ENCODE results near the gene CAMK1G. TPM values are rescaled to one million over a fixed set of nuclear protein-coding genes. Genes with fewer than 3 reads are reported as not detected.

CAMK1G gene
- total RNA-seq, 2 donors from 2014 or later, result 0.55 to 2.1 TPM

- no peaks in the 10 kb centered on the region for H3K36me3 Mint-ChIP-seq (ENCODE audit: low read depth)
- Histone ChIP-seq H3K36me3 (ENCODE audit: control insufficient read depth, insufficient read depth, low read length) (no peaks in the 10 kb centered on the region), H3K4me3 (ENCODE audit: low read length) (no peak overlapping the region), H3K9ac (ENCODE audit: extremely low read depth, low read length, poor library complexity, severe bottlenecking) (no peak overlapping the region), H3K4me1 (ENCODE audit: control insufficient read depth, insufficient read depth, low read length) (peaks cover 14% of the 10 kb centered on the region), H3K9me3 (ENCODE audit: control insufficient read depth, low read length) (no peaks in the 10 kb centered on the region), H3K27ac (ENCODE audit: low read depth, low read length) (no peak overlapping the region), H3K27me3 (ENCODE audit: control insufficient read depth, insufficient read depth, low read length, poor library complexity, severe bottlenecking) (no peaks in the 10 kb centered on the region)
- H3K27me3 Mint-ChIP-seq (ENCODE audit: insufficient read depth), result peaks cover 4% of the 10 kb centered on the region
- no peak overlapping the region for H3K27ac Mint-ChIP-seq
- DNase-seq, result peak; percentile 72
- TF ChIP-seq CTCF (conservative IDR thresholded peaks at IDR 0.05), result no peak
- peaks cover 30% of the 10 kb centered on the region for H3K4me1 Mint-ChIP-seq
- 80 to 82% methylated on average over 2 to 5 of the region's 5 CpGs for WGBS, 2 experiments (ENCODE audit: insufficient coverage in 1 of 2, insufficient read length in 1 of 2)
- no peak overlapping the region for H3K4me3 Mint-ChIP-seq
- no peaks in the 10 kb centered on the region for H3K9me3 Mint-ChIP-seq
Measured at GRCh38 chr1:209651138-209651587, 67.6 kb downstream of the CAMK1G start.

- Mint-ChIP-seq H3K27me3 (ENCODE audit: insufficient read depth) (peaks cover 4% of the 10 kb centered on the region), H3K27ac (peak within 1 kb of the TSS; percentile 91), H3K9me3 (no peaks in the 10 kb centered on the region), H3K4me1 (peaks cover 30% of the 10 kb centered on the region), H3K4me3 (no peak within 1 kb of the TSS), H3K36me3 (ENCODE audit: low read depth) (no peaks in the 10 kb centered on the region)
- Histone ChIP-seq H3K4me1 (ENCODE audit: control insufficient read depth, insufficient read depth, low read length) (peaks cover 14% of the 10 kb centered on the region), H3K27me3 (ENCODE audit: control insufficient read depth, insufficient read depth, low read length, poor library complexity, severe bottlenecking) (no peaks in the 10 kb centered on the region), H3K4me3 (ENCODE audit: low read length) (no peak within 1 kb of the TSS), H3K9ac (ENCODE audit: extremely low read depth, low read length, poor library complexity, severe bottlenecking) (no peak within 1 kb of the TSS), H3K27ac (ENCODE audit: low read depth, low read length) (no peak within 1 kb of the TSS), H3K36me3 (ENCODE audit: control insufficient read depth, insufficient read depth, low read length) (no peaks in the 10 kb centered on the region), H3K9me3 (ENCODE audit: control insufficient read depth, low read length) (no peaks in the 10 kb centered on the region)
- no peak for TF ChIP-seq CTCF (conservative IDR thresholded peaks at IDR 0.05)
- WGBS, 2 experiments (ENCODE audit: insufficient coverage in 1 of 2, insufficient read length in 1 of 2), result 87 to 89% methylated on average over 13 to 14 of the region's 14 CpGs
- DNase-seq, result no peak
Measured at GRCh38 chr1:209652121-209652735, 68.7 kb downstream of the CAMK1G start, which contains the start of gene LAMB3. TSS of gene LAMB3 (minus strand) at chr1:209652425. CDS start at chr1:209650944, 1,481 bp downstream.

GRCh38 chr1:209652873-209653401 lies 69.4 kb downstream of the CAMK1G start:
- Histone ChIP-seq H3K9ac (ENCODE audit: extremely low read depth, low read length, poor library complexity, severe bottlenecking) (no peak overlapping the region), H3K36me3 (ENCODE audit: control insufficient read depth, insufficient read depth, low read length) (no peaks in the 10 kb centered on the region), H3K27me3 (ENCODE audit: control insufficient read depth, insufficient read depth, low read length, poor library complexity, severe bottlenecking) (no peaks in the 10 kb centered on the region), H3K9me3 (ENCODE audit: control insufficient read depth, low read length) (no peaks in the 10 kb centered on the region), H3K4me1 (ENCODE audit: control insufficient read depth, insufficient read depth, low read length) (peaks cover 14% of the 10 kb centered on the region), H3K27ac (ENCODE audit: low read depth, low read length) (no peak overlapping the region), H3K4me3 (ENCODE audit: low read length) (no peak overlapping the region)
- 53 to 78% methylated on average over 1 to 3 of the region's 3 CpGs for WGBS, 2 experiments (ENCODE audit: insufficient coverage in 1 of 2, insufficient read length in 1 of 2)
- Mint-ChIP-seq H3K27me3 (ENCODE audit: insufficient read depth) (peaks cover 1% of the 10 kb centered on the region), H3K4me1 (peaks cover 37% of the 10 kb centered on the region), H3K36me3 (ENCODE audit: low read depth) (no peaks in the 10 kb centered on the region), H3K4me3 (no peak overlapping the region), H3K9me3 (no peaks in the 10 kb centered on the region), H3K27ac (peak overlapping the region; percentile 91)
- DNase-seq, result peak; percentile 96
- no peak for TF ChIP-seq CTCF (conservative IDR thresholded peaks at IDR 0.05)
